ENCODE data around the gene ZNF362.
"Not testable (repeated sequence)": the region's sequence is repeated elsewhere in the genome, so short reads cannot be mapped to it uniquely, and the experiment has no call there.

ZNF362 gene, protein sequence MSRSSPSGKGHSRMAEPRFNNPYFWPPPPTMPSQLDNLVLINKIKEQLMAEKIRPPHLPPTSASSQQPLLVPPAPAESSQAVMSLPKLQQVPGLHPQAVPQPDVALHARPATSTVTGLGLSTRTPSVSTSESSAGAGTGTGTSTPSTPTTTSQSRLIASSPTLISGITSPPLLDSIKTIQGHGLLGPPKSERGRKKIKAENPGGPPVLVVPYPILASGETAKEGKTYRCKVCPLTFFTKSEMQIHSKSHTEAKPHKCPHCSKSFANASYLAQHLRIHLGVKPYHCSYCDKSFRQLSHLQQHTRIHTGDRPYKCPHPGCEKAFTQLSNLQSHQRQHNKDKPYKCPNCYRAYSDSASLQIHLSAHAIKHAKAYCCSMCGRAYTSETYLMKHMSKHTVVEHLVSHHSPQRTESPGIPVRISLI

DNA sequence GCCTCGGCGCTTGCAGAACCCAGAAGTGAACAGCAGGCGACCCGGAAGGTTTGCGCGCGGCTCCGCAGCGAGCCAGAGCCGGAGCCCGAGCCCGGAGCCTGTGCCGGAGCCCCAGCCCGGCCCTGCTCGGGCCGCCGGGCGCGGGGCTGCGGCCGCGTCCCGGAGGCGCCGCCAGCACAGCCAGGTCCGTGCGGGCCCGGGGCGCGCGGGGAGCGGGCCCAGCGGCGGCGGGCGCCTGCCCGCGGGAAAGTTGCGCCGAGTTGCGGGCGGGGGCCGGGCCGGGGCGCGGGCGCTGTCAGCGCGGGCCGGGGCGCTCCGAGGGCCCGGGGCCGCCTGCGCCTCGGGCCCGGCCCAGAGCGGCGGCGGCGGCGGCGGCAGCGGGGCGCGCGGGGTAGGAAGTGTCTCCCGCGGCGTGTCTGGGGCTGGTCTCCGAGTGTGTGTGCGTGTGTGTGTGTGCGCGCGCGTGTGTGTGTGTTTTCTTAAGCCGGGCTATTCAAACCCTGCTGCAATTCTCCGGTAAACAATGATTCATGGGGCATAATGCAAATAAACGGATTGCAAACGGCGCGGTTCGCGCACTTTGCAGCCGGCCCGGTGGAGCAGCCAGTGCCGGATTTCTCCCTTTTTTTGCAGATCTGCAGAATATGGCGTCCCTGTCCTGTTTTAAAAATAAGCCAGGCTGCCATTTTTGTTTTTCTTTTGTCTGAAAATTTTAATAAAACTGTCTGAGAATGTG, at the start of gene ZNF362:
Gene ZNF362 (plus strand): TSS at position 22 of the 736 bp plus-strand sequence. CDS start 14,083 bp downstream, outside the sequence.
- peak; percentile 40 to 59 for DNase-seq (ENCODE audit: low read depth in 1 of 2, low spot score in 1 of 2)

DNA sequence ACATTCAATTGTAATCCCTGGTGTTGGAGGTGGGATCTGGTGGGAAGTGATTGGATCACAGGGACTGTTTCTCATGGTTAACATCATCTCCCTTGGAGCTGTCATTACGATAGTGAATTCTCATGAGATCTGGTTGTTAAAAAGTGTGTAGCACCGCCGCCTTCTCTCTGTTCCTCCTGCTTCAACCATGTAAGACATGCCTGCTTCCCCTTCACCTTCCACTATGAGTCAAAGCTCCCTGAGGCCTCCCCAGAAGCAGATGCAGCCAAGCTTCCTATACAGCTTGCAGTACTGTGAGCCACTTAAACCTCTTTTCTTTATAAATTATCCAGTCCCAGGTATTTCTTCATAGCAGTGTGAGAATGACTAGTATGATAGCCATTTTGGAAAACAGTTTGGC, 44.3 kb upstream of the ZNF362 start:
- no peak for DNase-seq (ENCODE audit: low read depth in 1 of 2, low spot score in 1 of 2)

DNA sequence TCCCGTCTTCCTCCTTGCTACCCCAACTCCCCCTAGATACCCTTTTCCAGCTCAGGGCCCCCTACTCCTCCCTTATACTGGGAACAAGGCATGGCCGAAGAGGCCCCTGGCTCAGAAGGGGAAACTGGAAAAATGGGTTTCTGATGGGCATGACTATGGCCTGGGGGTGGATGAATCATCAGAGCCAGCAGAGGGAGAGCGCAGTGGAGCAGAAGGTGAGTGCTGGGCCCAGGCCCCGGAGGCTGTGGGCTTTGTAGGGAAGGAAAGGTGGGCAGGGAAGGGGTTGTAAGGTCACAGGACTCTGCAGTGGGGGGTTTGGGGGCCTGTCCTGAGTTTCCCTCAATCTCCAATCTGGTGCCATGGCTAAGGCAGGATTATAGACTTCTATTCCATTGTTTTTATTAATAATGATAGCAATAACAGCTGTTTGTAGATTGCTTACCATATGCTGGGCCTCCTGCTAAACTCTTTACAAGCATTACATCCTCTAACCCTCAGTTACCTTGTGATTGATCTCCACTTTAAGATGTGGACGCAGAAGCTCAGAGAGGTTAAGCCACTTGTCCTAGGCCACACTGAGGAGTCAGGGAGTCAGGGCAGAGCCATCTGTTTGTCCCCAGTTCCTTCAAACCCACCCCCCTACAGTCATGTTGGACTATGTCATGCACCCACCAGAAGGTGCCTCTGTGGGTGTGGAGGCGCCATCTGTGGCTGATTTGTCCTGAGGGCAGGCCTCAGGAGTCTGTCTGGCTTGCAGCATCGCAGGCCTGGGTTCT, 36.2 kb upstream of the ZNF362 start:
- DNase-seq (ENCODE audit: low read depth in 1 of 2, low spot score in 1 of 2), result no peak

- DNase-seq (ENCODE audit: low read depth in 1 of 2, low spot score in 1 of 2), result no peak
Observed at GRCh38 chr1:33220676-33221384, 35.5 kb upstream of the ZNF362 start.

- no peak for DNase-seq (ENCODE audit: low read depth in 1 of 2, low spot score in 1 of 2)
Observed at GRCh38 chr1:33221385-33221758, 34.9 kb upstream of the ZNF362 start.

- no peak for DNase-seq (ENCODE audit: low read depth in 1 of 2, low spot score in 1 of 2)
Observed at GRCh38 chr1:33222381-33222780, 33.9 kb upstream of the ZNF362 start.

GRCh38 chr1:33224166-33224707, 32.1 kb upstream of the ZNF362 start:
- DNase-seq (ENCODE audit: low read depth in 1 of 2, low spot score in 1 of 2), result no peak

- DNase-seq (ENCODE audit: low read depth in 1 of 2, low spot score in 1 of 2), result no peak
Observed at GRCh38 chr1:33225586-33225985, 30.7 kb upstream of the ZNF362 start.

DNA sequence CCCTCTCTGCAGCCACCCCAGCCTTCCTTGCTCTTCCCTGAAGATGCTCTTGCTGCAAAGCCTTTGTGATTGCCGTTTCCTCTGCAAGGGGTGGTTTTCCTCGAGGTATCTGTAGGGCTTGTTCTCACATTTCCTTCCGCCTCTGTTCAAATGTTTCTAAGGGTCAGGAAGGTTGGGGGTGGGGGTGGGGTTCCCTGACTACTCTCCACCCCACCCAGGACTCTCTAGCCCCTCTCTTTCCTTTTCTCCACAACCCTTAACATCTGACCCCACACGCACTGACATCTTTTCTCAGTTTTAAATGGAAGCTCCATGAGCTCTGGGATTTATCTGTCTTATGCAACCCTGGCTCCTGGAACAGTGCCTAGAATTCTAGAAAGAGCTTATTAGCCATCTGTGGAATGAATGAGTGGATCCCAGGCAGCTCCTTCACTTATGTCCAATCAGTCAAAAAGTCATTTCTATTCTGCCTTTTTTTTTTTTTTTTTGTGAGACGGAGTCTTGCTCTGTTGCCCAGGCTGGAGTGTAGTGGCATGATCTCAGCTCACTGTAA, 27.3 kb upstream of the ZNF362 start:
- DNase-seq (ENCODE audit: low read depth in 1 of 2, low spot score in 1 of 2), result no peak

DNA sequence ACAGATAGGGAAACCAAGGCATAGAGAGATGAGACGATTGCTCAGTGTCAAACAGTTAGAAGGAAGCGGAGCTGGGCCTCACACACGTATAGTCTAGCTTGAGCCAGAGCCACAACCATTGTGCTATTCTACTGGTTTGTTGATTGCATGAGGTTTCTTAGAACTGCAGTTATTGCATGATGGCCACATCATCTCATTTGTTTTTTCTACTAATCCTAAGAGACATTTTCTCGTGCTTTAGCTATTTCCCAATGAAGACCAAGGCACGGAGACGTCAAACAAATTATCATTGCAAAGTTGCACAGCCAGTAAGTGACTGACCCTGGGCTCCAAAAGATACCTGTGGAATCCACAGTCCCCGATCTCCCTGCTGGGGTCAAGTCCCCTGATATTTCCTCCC, 25.1 kb upstream of the ZNF362 start:
- DNase-seq (ENCODE audit: low read depth in 1 of 2, low spot score in 1 of 2), result no peak

DNA sequence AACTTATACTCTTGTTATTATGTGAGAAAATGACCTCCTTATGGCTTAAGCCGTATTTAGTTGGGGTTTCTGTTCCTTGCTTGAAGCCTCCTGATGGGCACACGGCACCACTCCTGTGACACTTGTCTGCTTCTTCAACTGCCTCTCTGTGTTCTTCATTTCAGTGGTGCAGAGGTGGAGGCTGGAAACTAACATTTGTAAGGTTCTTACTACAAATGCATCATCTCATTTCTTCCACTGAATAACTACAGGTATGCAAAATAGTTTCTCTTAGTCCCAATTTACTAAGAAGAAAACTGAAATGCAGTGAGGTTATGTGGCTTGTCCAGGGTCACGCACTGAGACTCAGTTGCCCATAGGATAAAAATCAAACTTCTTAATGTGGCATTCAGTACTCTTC, 23.6 kb upstream of the ZNF362 start:
- DNase-seq (ENCODE audit: low read depth in 1 of 2, low spot score in 1 of 2), result no peak

DNA sequence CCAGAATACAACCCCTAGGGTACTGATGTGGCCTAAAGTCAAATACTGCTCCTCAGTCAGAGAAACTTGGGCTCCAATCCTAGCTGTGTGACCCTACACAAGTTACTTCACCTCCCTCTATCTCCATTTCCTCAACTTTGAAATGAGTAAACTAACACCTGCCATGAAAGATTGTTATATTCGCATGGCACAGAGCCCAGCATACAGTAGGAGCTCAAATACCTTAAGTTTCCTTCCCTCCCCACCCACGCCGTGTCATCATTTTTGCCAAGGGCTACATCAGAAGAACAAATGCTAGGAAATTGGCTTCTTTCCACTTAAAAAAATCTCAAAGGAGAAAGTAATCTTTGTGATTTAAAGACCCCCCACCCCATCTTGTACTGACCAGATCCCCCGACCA, 22.2 kb upstream of the ZNF362 start:
- DNase-seq (ENCODE audit: low read depth in 1 of 2, low spot score in 1 of 2), result no peak

DNA sequence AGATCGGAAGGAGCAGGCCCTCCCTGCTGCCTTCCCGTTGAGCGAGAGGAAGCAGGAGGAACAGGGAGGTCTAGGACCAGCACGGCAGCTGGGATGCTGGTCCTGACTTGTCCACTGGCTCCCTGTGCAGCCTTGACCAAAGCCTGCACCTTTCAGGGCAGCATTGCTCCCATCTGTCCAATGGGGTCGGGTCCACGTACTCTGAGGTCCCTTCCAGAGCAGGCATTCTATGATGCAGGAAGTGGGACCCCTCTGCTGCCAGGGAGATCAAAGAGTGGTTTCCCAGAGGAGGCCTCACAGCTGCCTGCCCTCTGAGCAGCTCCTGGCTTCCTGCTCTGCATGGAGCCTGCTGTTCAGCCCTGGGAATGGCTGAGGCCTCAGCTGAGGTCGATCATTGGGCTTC, 21.7 kb upstream of the ZNF362 start:
- DNase-seq (ENCODE audit: low read depth in 1 of 2, low spot score in 1 of 2), result no peak

DNA sequence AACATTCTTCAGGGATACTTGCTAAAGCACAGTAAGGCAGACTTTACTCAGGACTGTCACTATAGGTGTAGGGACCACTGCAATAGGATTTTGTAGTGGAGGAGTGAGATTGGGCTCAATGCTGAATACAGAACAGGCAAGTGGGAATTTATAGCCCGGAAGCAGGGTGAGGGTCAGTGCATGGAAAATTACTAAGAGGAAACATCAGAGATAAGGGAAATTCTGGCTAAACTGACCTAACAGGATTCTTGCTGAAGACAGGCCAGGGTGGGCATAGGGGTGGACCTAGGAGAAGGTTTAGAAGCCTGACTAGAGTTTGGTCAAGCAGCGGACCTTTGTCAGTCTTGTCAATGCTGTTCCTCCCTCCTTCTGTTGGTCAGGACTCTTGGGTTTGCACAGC, 20.8 kb upstream of the ZNF362 start:
- no peak for DNase-seq (ENCODE audit: low read depth in 1 of 2, low spot score in 1 of 2)

GRCh38 chr1:33236498-33236897, 19.8 kb upstream of the ZNF362 start:
- no peak for DNase-seq (ENCODE audit: low read depth in 1 of 2, low spot score in 1 of 2)

GRCh38 chr1:33237579-33237978, 18.7 kb upstream of the ZNF362 start:
- DNase-seq (ENCODE audit: low read depth in 1 of 2, low spot score in 1 of 2), result no peak

- not testable (repeated sequence) for DNase-seq (ENCODE audit: low read depth in 1 of 2, low spot score in 1 of 2)
Observed at GRCh38 chr1:33238194-33238724, 18.0 kb upstream of the ZNF362 start.

DNA sequence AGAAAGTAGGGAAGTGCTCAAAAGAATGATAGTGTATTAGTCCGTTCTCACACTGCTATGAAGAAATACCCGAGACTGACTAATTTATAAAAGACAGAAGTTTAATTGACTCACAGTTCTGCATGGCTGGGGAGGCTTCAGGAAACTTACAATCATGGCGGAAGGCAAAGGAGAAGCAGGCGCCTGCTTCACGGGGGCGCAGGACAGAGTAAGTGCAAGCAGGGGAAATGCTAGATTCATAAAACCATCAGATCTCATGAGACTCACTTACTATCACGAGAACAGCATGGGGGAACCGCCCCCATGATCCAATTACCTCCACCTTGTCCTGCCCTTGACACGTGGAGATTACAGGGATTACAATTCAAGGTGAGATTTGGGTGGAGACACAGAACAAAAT, 16.9 kb upstream of the ZNF362 start:
- DNase-seq (ENCODE audit: low read depth in 1 of 2, low spot score in 1 of 2), result not testable (repeated sequence)

GRCh38 chr1:33241866-33242265, 14.4 kb upstream of the ZNF362 start:
- DNase-seq (ENCODE audit: low read depth in 1 of 2, low spot score in 1 of 2), result no peak

DNA sequence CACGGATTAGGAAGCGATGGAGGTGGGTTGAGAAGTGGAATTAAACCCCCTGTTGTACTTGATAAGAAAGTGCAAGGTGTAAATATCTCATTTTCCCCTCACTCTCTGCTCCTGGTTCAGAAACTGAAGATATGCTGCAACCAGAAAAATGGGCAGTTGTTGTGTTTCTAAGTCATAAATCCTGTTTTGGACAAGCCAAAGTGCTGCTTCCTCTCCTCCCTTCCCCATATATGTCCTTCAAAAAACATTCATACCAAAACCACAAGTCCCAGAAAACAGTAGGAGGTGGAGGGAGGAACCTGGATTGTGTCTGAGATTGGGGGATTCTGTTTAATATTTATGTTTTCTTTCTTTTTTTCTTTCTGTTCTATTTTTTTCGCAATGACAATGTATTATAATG, 13.6 kb upstream of the ZNF362 start:
- DNase-seq (ENCODE audit: low read depth in 1 of 2, low spot score in 1 of 2), result no peak
